Lower leg skin (tissue), 4 donors: Measurements from ENCODE around the gene OTULINL. TPM values are rescaled to one million over a fixed set of nuclear protein-coding genes. Genes with fewer than 3 reads are reported as not detected.

ENCODE experiments used
- DNase-seq, 2 donors: peaks; one replicate each; pipeline ENCODE4 v3.0.0-alpha.2; 2019; ENCODE audit warnings: low spot score in 2 of 2
- H3K4me3 ChIP-seq: fragments of 200-600 bp; sonication (generic); 2 replicates; pipeline ENCODE4 v1.5.1; 2017; ENCODE audit warnings: mild to moderate bottlenecking, low read depth; ENCODE audit not compliant: poor library complexity, severe bottlenecking
- CTCF ChIP-seq, 3 donors: fragments of 450-650 bp; IDR thresholded peaks; one replicate each; pipeline ENCODE4 v1.5.1; 2016; ENCODE audit warnings: antibody characterized with exemption in 3 of 3, mild to moderate bottlenecking in 3 of 3, moderate library complexity in 2 of 3
- POLR2A ChIP-seq, 2 donors: fragments of 450-650 bp; IDR thresholded peaks; one replicate each; pipeline ENCODE4 v1.6.1; 2016 to 2017; ENCODE audit warnings: antibody characterized with exemption in 2 of 2, mild to moderate bottlenecking in 1 of 2, moderate library complexity in 1 of 2
- WGBS, 2 donors: methylation state at CpG; one replicate each; pipeline ENCODE4 v1.1.5; 2018; 5-methylcytosine and 5-hydroxymethylcytosine counted together
- intact Hi-C: fragments of 100-400 bp; cut with DNase I; formaldehyde crosslinking; loops from one replicate; pipeline ENCODE4 v1.15.0; 2023; ENCODE audit warnings: low total_unique reads
- total RNA-seq, 4 donors: library from RNA; depleted of rRNA; stranded (reverse); fragments of >200 nt; gene quantifications; one replicate each; pipeline ENCODE4 v1.1.0, GENCODE V29; 2016

The OTULINL gene
- total RNA-seq, 4 donors from 2014 or later = 1.6 to 10.9 (median 2.1) TPM

DNA sequence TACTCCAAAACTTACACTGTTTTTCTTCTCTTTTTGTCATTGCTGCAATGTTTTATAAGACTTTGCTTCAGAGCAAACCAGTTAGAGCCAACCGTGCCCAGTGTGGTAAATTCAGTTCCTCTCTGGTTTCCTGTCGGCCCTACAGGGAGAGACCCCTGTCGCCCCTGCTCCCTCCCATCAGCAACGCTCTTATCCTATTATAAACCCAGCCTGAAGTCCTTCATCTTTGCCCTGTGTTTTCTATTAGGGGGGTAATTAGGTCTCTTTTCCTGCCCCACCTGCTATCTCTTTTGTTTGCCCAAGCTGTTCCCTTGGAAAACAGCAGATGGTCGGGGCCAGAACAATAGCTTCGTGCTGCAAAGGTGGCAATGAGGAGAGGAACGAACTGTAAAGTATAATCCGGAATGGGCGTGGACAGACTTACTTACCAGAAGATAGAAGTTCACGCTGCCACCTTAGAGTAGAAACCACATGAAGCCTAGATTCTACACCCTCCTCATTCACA lies 21.4 kb upstream of the OTULINL start:
- intact Hi-C loops = no loop called here
- DNase-seq = no peak
- no peak overlapping the region for H3K4me3 ChIP-seq
- TF ChIP-seq CTCF (IDR thresholded peaks at IDR 0.05) = no peak
- TF ChIP-seq POLR2A (IDR thresholded peaks at IDR 0.05) = no peak
- WGBS, 2 donors = 55 to 57% methylated on average over 10 of the region's 10 CpGs

GRCh38 chr5:14561741-14562140 lies 19.9 kb upstream of the OTULINL start:
- DNase-seq = no peak
- intact Hi-C loops = no loop called here
- TF ChIP-seq POLR2A (IDR thresholded peaks at IDR 0.05) (no peak), CTCF (IDR thresholded peaks at IDR 0.05) (no peak)
- WGBS, 2 donors = 85 to 91% methylated on average over 3 of the region's 3 CpGs
- no peak overlapping the region for H3K4me3 ChIP-seq

- WGBS, 2 donors = 90 to 92% methylated on average over 1 of the region's 1 CpG
- H3K4me3 ChIP-seq = no peak overlapping the region
- TF ChIP-seq CTCF (IDR thresholded peaks at IDR 0.05) = no peak
- TF ChIP-seq POLR2A (IDR thresholded peaks at IDR 0.05) = no peak
- intact Hi-C loops = no loop called here
- DNase-seq = no peak
These were observed 13.3 kb upstream of the OTULINL start for GRCh38 chr5:14568333-14568732.

GRCh38 chr5:14569948-14570691 lies 11.5 kb upstream of the OTULINL start:
- TF ChIP-seq CTCF (IDR thresholded peaks at IDR 0.05) (no peak), POLR2A (IDR thresholded peaks at IDR 0.05) (no peak)
- intact Hi-C loops = no loop called here
- 82 to 86% methylated on average over 4 of the region's 4 CpGs for WGBS, 2 donors
- no peak overlapping the region for H3K4me3 ChIP-seq
- no peak for DNase-seq

- no peak for DNase-seq
- TF ChIP-seq CTCF (IDR thresholded peaks at IDR 0.05) = no peak
- no peak for TF ChIP-seq POLR2A (IDR thresholded peaks at IDR 0.05)
- 94 to 98% methylated on average over 1 of the region's 1 CpG for WGBS, 2 donors
- H3K4me3 ChIP-seq = no peak overlapping the region
- intact Hi-C loops = no loop called here
These were observed 9.7 kb upstream of the OTULINL start for GRCh38 chr5:14571901-14572300.

DNA sequence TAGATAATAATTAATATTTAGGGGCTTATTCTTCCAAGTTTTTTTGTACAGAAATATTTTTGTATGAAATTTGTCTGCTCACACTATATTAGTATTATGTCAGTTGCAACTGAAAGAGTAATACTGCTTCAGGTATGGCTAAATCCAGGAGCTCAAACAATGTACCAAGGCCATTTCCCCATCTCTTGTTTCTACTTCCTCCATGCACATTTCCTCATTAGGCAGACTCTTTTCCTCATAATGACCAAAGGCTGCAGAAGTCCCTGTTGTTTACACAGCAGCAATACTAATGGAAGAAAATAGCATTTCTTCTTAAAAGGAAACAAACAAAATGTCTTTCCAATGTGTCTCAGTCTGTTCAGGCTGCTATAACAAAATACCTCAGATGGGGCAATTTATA lies 9.2 kb upstream of the OTULINL start:
- no peak for TF ChIP-seq CTCF (IDR thresholded peaks at IDR 0.05)
- no peak for TF ChIP-seq POLR2A (IDR thresholded peaks at IDR 0.05)
- intact Hi-C loops = no loop called here
- no peak overlapping the region for H3K4me3 ChIP-seq
- DNase-seq = no peak
